HepG2 (cell line): ENCODE results near the gene CAPN15. TPM values are rescaled to one million over a fixed set of nuclear protein-coding genes. Genes with fewer than 3 reads are reported as not detected.

ENCODE experiments used
- FOXA1 ChIP-seq, 2 experiments: fragments of 450-650 bp in 1 of 2; sonication (generic) in 1 of 2; formaldehyde crosslinking in 1 of 2; IDR thresholded peaks; 2 replicates each; pipeline versions ENCODE4 v1.4.0 to v1.6.1; 2016 to 2020; ENCODE audit warnings: missing genetic modification reagents in 1 of 2
- HMGXB4 ChIP-seq, 2 experiments: sonication (generic) in 1 of 2; formaldehyde crosslinking in 1 of 2; IDR thresholded peaks; 2 replicates each; pipeline versions ENCODE4 v1.4.0 to v1.6.1; 2018 to 2020; ENCODE audit warnings: missing genetic modification reagents in 2 of 2, borderline replicate concordance in 1 of 2, low read depth in 1 of 2, mild to moderate bottlenecking in 1 of 2, missing biosample characterization in 1 of 2
- IKZF5 ChIP-seq: IDR thresholded peaks from 2 replicates; pipeline ENCODE4 v1.6.1; 2018; ENCODE audit warnings: missing genetic modification reagents, mild to moderate bottlenecking, missing compliant biosample characterization
- JUN ChIP-seq: sonication (generic); formaldehyde crosslinking; IDR thresholded peaks from 2 replicates; pipeline ENCODE4 v1.4.0; 2020; ENCODE audit warnings: mild to moderate bottlenecking, missing genetic modification reagents
- MTERF4 ChIP-seq: sonication (generic); formaldehyde crosslinking; IDR thresholded peaks from 2 replicates; pipeline ENCODE4 v1.8.0; 2023; ENCODE audit warnings: mild to moderate bottlenecking, missing genetic modification reagents
- PHB2 ChIP-seq: fragments of 450-650 bp; IDR thresholded peaks from 2 replicates; pipeline ENCODE4 v1.6.1; 2018; ENCODE audit not compliant: partially characterized antibody
- SAP130 ChIP-seq: IDR thresholded peaks from 2 replicates; pipeline ENCODE4 v1.6.1; 2016; ENCODE audit warnings: low read depth
- TAF15 ChIP-seq: fragments of 200-400 bp; formaldehyde crosslinking; IDR thresholded peaks from one replicate; pipeline ENCODE4 v1.6.1; 2018; ENCODE audit warnings: mild to moderate bottlenecking, low read depth, low read length; ENCODE audit not compliant: poor library complexity, severe bottlenecking
- TCF7L2 ChIP-seq: IDR thresholded peaks from 2 replicates; pipeline ENCODE4 v1.6.1; 2011; ENCODE audit warnings: mild to moderate bottlenecking, low read depth, low read length, moderate library complexity
- TGIF2 ChIP-seq: IDR thresholded peaks from 2 replicates; pipeline ENCODE4 v1.6.1; 2016; ENCODE audit warnings: control low read depth, missing compliant biosample characterization
- ZNF256 ChIP-seq: sonication (generic); formaldehyde crosslinking; conservative IDR thresholded peaks from 2 replicates; pipeline ENCODE4 v1.4.0; 2020; ENCODE audit warnings: missing genetic modification reagents
- ZNF407 ChIP-seq: sonication (generic); formaldehyde crosslinking; IDR thresholded peaks from one replicate; pipeline ENCODE4 v1.5.1; 2020; ENCODE audit warnings: mild to moderate bottlenecking, missing genetic modification reagents; ENCODE audit errors: not compliant biosample characterization
- ZNF530 ChIP-seq: sonication (generic); formaldehyde crosslinking; IDR thresholded peaks from 2 replicates; pipeline ENCODE4 v1.5.0; 2020; ENCODE audit warnings: low read depth, mild to moderate bottlenecking, missing genetic modification reagents
- ZNF605 ChIP-seq: sonication (generic); formaldehyde crosslinking; IDR thresholded peaks from 2 replicates; pipeline ENCODE4 v1.8.0; 2022; ENCODE audit warnings: mild to moderate bottlenecking, missing genetic modification reagents
- polyA plus RNA-seq, 8 experiments: library from polyadenylated mRNA; depleted of rRNA in 3 of 8; stranded (reverse) in 7 of 8; unstranded in 1 of 8; fragments of >200 nt; fragmentation: Illumina TruSeq in 4 of 8; extraction: Trizol in 4 of 8; gene quantifications; 2 replicates each; pipeline versions ENCODE4 v1.2.1 to v1.2.3, GENCODE V29; 2011 to 2016; ENCODE audit warnings: low read depth in 4 of 8, missing spikeins in 1 of 8, mixed read lengths in 1 of 8; ENCODE audit not compliant: insufficient read depth in 1 of 8
- total RNA-seq, 5 experiments: library from RNA; depleted of rRNA; stranded (reverse); fragments of >200 nt; fragmentation: Illumina TruSeq; extraction: Trizol; gene quantifications; 2 replicates each; pipeline ENCODE4 v1.2.3, GENCODE V29; 2016; ENCODE audit warnings: low read depth in 1 of 5
- TF ChIP-seq, protein P1 (sequence below): IDR thresholded peaks from 2 replicates; pipeline ENCODE4 v1.6.1; 2016; ENCODE audit warnings: missing genetic modification reagents, missing compliant biosample characterization

Gene CAPN15
- total and polyA plus RNA-seq, 2 of the 13 experiments (the other 11 are each of a cell fraction or from before 2014, with no cell fraction given), result 14.9 to 24.5 TPM

DNA sequence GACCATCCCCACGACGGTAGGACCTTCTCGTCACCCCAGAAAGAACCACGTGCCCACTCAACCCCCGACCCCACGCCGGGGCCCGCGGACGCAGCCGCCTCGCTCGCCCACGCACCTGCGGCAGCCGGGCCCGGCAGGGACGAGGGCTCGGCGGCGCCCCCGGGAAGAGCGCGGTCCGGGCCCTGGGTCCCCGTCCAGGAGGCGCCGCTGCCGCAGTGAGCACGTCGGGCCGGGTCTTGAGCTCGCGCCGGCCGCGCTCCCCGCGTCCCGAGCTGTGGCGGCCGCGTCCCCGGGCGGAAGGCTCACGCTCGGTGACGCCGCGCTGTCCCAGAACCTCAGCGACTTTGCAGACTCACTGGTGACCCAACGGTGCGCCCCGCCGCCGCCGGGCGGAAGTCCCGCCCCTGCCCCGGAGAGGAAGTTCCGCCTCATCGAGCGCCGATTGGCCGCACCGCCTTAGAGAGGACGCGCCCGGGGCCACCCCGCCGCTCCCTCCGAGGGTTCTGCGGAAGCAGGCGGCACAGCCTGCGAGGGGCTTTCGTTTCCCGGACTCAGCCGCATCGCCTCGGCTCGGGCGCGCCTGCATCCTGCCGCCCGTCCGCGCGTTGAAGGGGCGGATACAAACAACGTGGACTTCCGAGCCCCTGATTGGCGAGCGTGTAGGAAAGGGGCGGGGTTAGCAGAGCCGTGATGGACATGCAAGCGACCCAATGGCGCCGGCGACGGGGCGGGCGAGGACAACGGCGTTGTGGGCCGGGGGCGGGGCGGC is 61.6 kb downstream of the CAPN15 start (continued):
- TF ChIP-seq ZNF407 (CRISPR knock-in tag) (peak; percentile 26), HMGXB4 (CRISPR knock-in tag; IDR thresholded peaks at IDR 0.05; ENCODE audit: borderline replicate concordance in 1 of 2, low read depth in 1 of 2) (peak in 1 of 2 experiments; percentile 63; a peak in 2 of 4 replicates), ZNF256 (CRISPR knock-in tag) (0 out of 2 replicates have a peak, but pooled peaks have one; percentile 23), TCF7L2 (no peak), JUN (CRISPR knock-in tag) (no peak), PHB2 (no peak), MTERF4 (CRISPR knock-in tag) (0 out of 2 replicates have a peak, but pooled peaks have one; percentile 16), FOXA1 (IDR thresholded peaks at IDR 0.05) (no peak), FOXA1 (CRISPR knock-in tag; IDR thresholded peaks at IDR 0.05) (no peak), ZNF530 (no peak), ZNF605 (CRISPR knock-in tag) (peak; percentile 67), TAF15 (peak; percentile 17), TGIF2 (CRISPR knock-in tag) (no peak), IKZF5 (CRISPR knock-in tag) (peak; percentile 49; the same call in 1 of the 2 replicates), SAP130 (peak; percentile 79)
- TF ChIP-seq, protein P1, sequence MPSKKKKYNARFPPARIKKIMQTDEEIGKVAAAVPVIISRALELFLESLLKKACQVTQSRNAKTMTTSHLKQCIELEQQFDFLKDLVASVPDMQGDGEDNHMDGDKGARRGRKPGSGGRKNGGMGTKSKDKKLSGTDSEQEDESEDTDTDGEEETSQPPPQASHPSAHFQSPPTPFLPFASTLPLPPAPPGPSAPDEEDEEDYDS, result peak; percentile 42; the same call in 1 of the 2 replicates
